Measurements from ENCODE around the gene GPANK1. TPM values are rescaled to one million over a fixed set of nuclear protein-coding genes. Genes with fewer than 3 reads are reported as not detected.

Gene GPANK1
- polyA plus RNA-seq, 4 donors = 14.8 to 30.2 (median 21.7) TPM

- Histone ChIP-seq H3K27me3 (ENCODE audit: control insufficient read depth in 3 of 3, insufficient read depth in 3 of 3, low read length in 3 of 3) (no peaks in the 10 kb centered on the region), H3K9me3 (ENCODE audit: control insufficient read depth in 2 of 2, insufficient read depth in 1 of 2, low read depth in 1 of 2, low read length in 1 of 2) (no peaks in the 10 kb centered on the region), H3K36me3 (ENCODE audit: control insufficient read depth in 3 of 3, insufficient read depth in 2 of 3, low read depth in 1 of 3, low read length in 3 of 3) (peaks cover 0 to 4% (median 0%) of the 10 kb centered on the region in 3 donors), H3K4me1 (ENCODE audit: control insufficient read depth in 3 of 3, insufficient read depth in 2 of 3, low read depth in 1 of 3, low read length in 2 of 3) (peaks cover 0 to 10% (median 4%) of the 10 kb centered on the region in 3 donors), H3K4me3 (ENCODE audit: low read depth in 1 of 3, low read length in 3 of 3) (no peak overlapping the region), H3K27ac (ENCODE audit: low read depth in 1 of 3, low read length in 2 of 3) (no peak overlapping the region)
- 94 to 99% (median 96%) methylated on average over 3 of the region's 3 CpGs for WGBS, 3 donors
- FAIRE-seq (no peak), DNase-seq (no peak)
Measured at GRCh38 chr6:31708224-31708623, 43.4 kb upstream of the GPANK1 start.

- FAIRE-seq = no peak
- 86 to 94% (median 89%) methylated on average over 10 of the region's 10 CpGs for WGBS, 3 donors
Measured at GRCh38 chr6:31707701-31708100, 42.9 kb upstream of the GPANK1 start.

GRCh38 chr6:31706599-31706998 lies 41.8 kb upstream of the GPANK1 start, which contains the start of gene LY6G6F:
Gene LY6G6F (plus strand): TSS chr6:31706866. CDS start chr6:31706907, 41 bp downstream.
- DNase-seq (no peak), FAIRE-seq (no peak)
- no peaks in the 10 kb centered on the region for H3K27me3 ChIP-seq (ENCODE audit: control insufficient read depth in 3 of 3, insufficient read depth in 3 of 3, low read length in 3 of 3)
- WGBS, 3 donors = 60 to 68% (median 65%) methylated on average over 3 of the region's 3 CpGs
- no peak within 1 kb of the TSS for H3K4me3 ChIP-seq (ENCODE audit: low read depth in 1 of 3, low read length in 3 of 3)
- peaks cover 2 to 16% (median 4%) of the 10 kb centered on the region in 3 donors for H3K4me1 ChIP-seq (ENCODE audit: control insufficient read depth in 3 of 3, insufficient read depth in 2 of 3, low read depth in 1 of 3, low read length in 2 of 3)
- no peaks in the 10 kb centered on the region for H3K9me3 ChIP-seq (ENCODE audit: control insufficient read depth in 2 of 2, insufficient read depth in 1 of 2, low read depth in 1 of 2, low read length in 1 of 2)
- no peak within 1 kb of the TSS for H3K27ac ChIP-seq (ENCODE audit: low read depth in 1 of 3, low read length in 2 of 3)
- peaks cover 0 to 8% (median 0%) of the 10 kb centered on the region in 3 donors for H3K36me3 ChIP-seq (ENCODE audit: control insufficient read depth in 3 of 3, insufficient read depth in 2 of 3, low read depth in 1 of 3, low read length in 3 of 3)

More at GRCh38 chr6:31707701-31708100, 42.9 kb upstream of the GPANK1 start:
- Histone ChIP-seq H3K27ac (ENCODE audit: low read depth in 1 of 3, low read length in 2 of 3) (no peak overlapping the region), H3K36me3 (ENCODE audit: control insufficient read depth in 3 of 3, insufficient read depth in 2 of 3, low read depth in 1 of 3, low read length in 3 of 3) (peaks cover 0 to 4% (median 0%) of the 10 kb centered on the region in 3 donors), H3K4me3 (ENCODE audit: low read depth in 1 of 3, low read length in 3 of 3) (no peak overlapping the region), H3K4me1 (ENCODE audit: control insufficient read depth in 3 of 3, insufficient read depth in 2 of 3, low read depth in 1 of 3, low read length in 2 of 3) (peaks cover 0 to 10% (median 4%) of the 10 kb centered on the region in 3 donors), H3K9me3 (ENCODE audit: control insufficient read depth in 2 of 2, insufficient read depth in 1 of 2, low read depth in 1 of 2, low read length in 1 of 2) (no peaks in the 10 kb centered on the region), H3K27me3 (ENCODE audit: control insufficient read depth in 3 of 3, insufficient read depth in 3 of 3, low read length in 3 of 3) (no peaks in the 10 kb centered on the region)
- no peak for DNase-seq

DNA sequence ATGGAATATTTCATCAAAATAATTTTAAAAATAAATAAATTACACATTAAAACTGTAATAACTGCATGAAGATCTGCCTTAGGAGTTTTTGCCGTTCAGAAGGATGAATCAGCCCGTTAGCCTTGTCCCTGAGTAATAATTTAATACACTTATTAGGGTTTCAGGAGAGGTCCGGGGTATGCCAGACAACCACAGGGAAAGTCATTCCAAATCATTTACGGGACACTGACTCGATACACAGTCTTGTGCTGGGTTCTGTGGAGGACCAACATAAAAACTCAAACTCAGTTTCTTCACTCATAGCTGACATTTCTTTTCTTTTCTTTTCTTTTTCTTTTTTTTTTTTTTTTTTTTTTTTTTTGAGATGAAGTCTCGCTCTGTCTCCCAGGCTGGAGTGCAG lies 41.1 kb upstream of the GPANK1 start:
- Histone ChIP-seq H3K27me3 (ENCODE audit: control insufficient read depth in 3 of 3, insufficient read depth in 3 of 3, low read length in 3 of 3) (no peaks in the 10 kb centered on the region), H3K4me1 (ENCODE audit: control insufficient read depth in 3 of 3, insufficient read depth in 2 of 3, low read depth in 1 of 3, low read length in 2 of 3) (peaks cover under 1 to 19% (median 2%) of the 10 kb centered on the region in 3 donors), H3K4me3 (ENCODE audit: low read depth in 1 of 3, low read length in 3 of 3) (no peak overlapping the region), H3K9me3 (ENCODE audit: control insufficient read depth in 2 of 2, insufficient read depth in 1 of 2, low read depth in 1 of 2, low read length in 1 of 2) (no peaks in the 10 kb centered on the region), H3K27ac (ENCODE audit: low read depth in 1 of 3, low read length in 2 of 3) (no peak overlapping the region), H3K36me3 (ENCODE audit: control insufficient read depth in 3 of 3, insufficient read depth in 2 of 3, low read depth in 1 of 3, low read length in 3 of 3) (peaks cover 0 to 11% (median 0%) of the 10 kb centered on the region in 3 donors)
- 89 to 90% (median 90%) methylated on average over 5 to 6 of the region's 6 CpGs for whole genome bisulfite sequencing, 3 donors
- DNase-seq (no peak), FAIRE-seq (no peak)

- Histone ChIP-seq H3K27me3 (ENCODE audit: control insufficient read depth in 3 of 3, insufficient read depth in 3 of 3, low read length in 3 of 3) (no peaks in the 10 kb centered on the region), H3K36me3 (ENCODE audit: control insufficient read depth in 3 of 3, insufficient read depth in 2 of 3, low read depth in 1 of 3, low read length in 3 of 3) (peaks cover 0 to 28% (median 0%) of the 10 kb centered on the region in 3 donors), H3K27ac (ENCODE audit: low read depth in 1 of 3, low read length in 2 of 3) (peak within 1 kb of the TSS; percentile 97 to 98 (median 98)), H3K4me3 (ENCODE audit: low read depth in 1 of 3, low read length in 3 of 3) (peak within 1 kb of the TSS; percentile 46 to 88 (median 69)), H3K4me1 (ENCODE audit: control insufficient read depth in 3 of 3, insufficient read depth in 2 of 3, low read depth in 1 of 3, low read length in 2 of 3) (peaks cover 0 to 21% (median 4%) of the 10 kb centered on the region in 3 donors), H3K9me3 (ENCODE audit: control insufficient read depth in 2 of 2, insufficient read depth in 1 of 2, low read depth in 1 of 2, low read length in 1 of 2) (no peaks in the 10 kb centered on the region)
- 1% methylated on average over 54 of the region's 54 CpGs for WGBS, 3 donors
- no peak for FAIRE-seq
- peak; percentile 98 to 100 for DNase-seq
Measured at GRCh38 chr6:31702819-31703716, 38.3 kb upstream of the GPANK1 start, which contains the start of gene ABHD16A. Gene ABHD16A (minus strand): TSS chr6:31703324. CDS start chr6:31703281, 43 bp downstream.

- WGBS, 3 donors = 1% methylated on average over 10 of the region's 10 CpGs
- Histone ChIP-seq H3K4me1 (ENCODE audit: control insufficient read depth in 3 of 3, insufficient read depth in 2 of 3, low read depth in 1 of 3, low read length in 2 of 3) (peaks cover 0 to 21% (median 4%) of the 10 kb centered on the region in 3 donors), H3K27ac (ENCODE audit: low read depth in 1 of 3, low read length in 2 of 3) (peak overlapping the region; percentile 97 to 98 (median 98)), H3K27me3 (ENCODE audit: control insufficient read depth in 3 of 3, insufficient read depth in 3 of 3, low read length in 3 of 3) (no peaks in the 10 kb centered on the region), H3K36me3 (ENCODE audit: control insufficient read depth in 3 of 3, insufficient read depth in 2 of 3, low read depth in 1 of 3, low read length in 3 of 3) (peaks cover 0 to 32% (median 3%) of the 10 kb centered on the region in 3 donors), H3K4me3 (ENCODE audit: low read depth in 1 of 3, low read length in 3 of 3) (peak overlapping the region; percentile 46 to 88 (median 69)), H3K9me3 (ENCODE audit: control insufficient read depth in 2 of 2, insufficient read depth in 1 of 2, low read depth in 1 of 2, low read length in 1 of 2) (no peaks in the 10 kb centered on the region)
- DNase-seq (no peak), FAIRE-seq (no peak)
Measured at GRCh38 chr6:31702405-31702818, 37.6 kb upstream of the GPANK1 start.

DNA sequence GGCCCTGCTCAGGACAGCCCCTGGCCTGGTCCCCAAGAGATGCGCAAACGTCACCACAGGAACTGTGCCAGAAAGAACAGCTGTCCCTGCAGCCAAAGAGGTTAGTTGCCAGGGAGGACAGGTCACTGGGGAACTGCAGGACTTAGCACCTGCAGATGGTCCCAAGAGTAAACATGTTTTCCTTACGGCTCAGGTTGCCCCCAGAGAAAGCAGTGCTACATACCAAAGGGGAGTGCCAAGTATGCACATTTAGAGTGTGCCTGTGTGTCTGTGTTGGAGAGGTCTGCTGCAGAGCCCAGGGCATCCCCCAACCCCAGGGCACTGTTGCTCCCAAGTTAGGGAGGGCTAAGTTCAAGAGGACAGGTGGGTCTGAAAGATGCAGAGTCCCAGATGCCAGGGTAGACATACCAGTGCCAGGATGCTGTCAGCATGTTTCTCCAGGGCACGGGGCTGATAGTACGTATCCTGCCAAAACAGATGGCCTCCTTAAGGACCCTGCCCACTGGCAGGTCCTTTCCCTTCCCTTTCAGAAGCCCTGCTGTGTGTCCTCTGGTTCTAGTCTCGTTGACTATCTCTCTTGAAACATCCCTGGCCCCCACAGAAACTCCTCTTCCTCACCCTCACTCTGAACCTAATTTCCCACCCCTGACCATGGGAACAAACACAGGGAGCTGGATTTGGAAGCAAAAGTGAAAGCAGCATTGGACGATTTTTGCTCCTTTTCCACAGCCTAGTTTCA lies 37.0 kb upstream of the GPANK1 start:
- H3K27ac ChIP-seq (ENCODE audit: low read depth in 1 of 3, low read length in 2 of 3) = peak overlapping the region in 2 of 3 donors; percentile 97 to 98
- FAIRE-seq (no peak), DNase-seq (peak; percentile 49 to 55)

More for the DNA sequence above, 37.0 kb upstream of the GPANK1 start:
- peaks cover 0 to 21% (median 4%) of the 10 kb centered on the region in 3 donors for H3K4me1 ChIP-seq (ENCODE audit: control insufficient read depth in 3 of 3, insufficient read depth in 2 of 3, low read depth in 1 of 3, low read length in 2 of 3)
- peaks cover 0 to 36% (median 4%) of the 10 kb centered on the region in 3 donors for H3K36me3 ChIP-seq (ENCODE audit: control insufficient read depth in 3 of 3, insufficient read depth in 2 of 3, low read depth in 1 of 3, low read length in 3 of 3)
- WGBS, 3 donors = 19 to 27% (median 25%) methylated on average over 7 of the region's 7 CpGs
- H3K27me3 ChIP-seq (ENCODE audit: control insufficient read depth in 3 of 3, insufficient read depth in 3 of 3, low read length in 3 of 3) = no peaks in the 10 kb centered on the region
- H3K9me3 ChIP-seq (ENCODE audit: control insufficient read depth in 2 of 2, insufficient read depth in 1 of 2, low read depth in 1 of 2, low read length in 1 of 2) = no peaks in the 10 kb centered on the region
- peak overlapping the region; percentile 46 to 88 (median 69) for H3K4me3 ChIP-seq (ENCODE audit: low read depth in 1 of 3, low read length in 3 of 3)

Data from small intestine (tissue), 7 donors.